PC-9 (cell line): ENCODE data around the gene ADAMTS7.

Experiments used
- CTCF ChIP-seq: fragments of 200-600 bp; sonication (generic); conservative IDR thresholded peaks from 2 replicates; pipeline ENCODE4 v1.6.1; 2017; ENCODE audit warnings: mixed run types, antibody characterized with exemption, mild to moderate bottlenecking, moderate library complexity
- EZH2 ChIP-seq: fragments of 200-600 bp; sonication (generic); IDR thresholded peaks from 2 replicates; pipeline ENCODE4 v1.8.0; 2017; ENCODE audit warnings: antibody characterized with exemption, low read depth

- TF ChIP-seq CTCF = peak; percentile 63
- no peak for TF ChIP-seq EZH2
Observed at GRCh38 chr15:78739996-78740903, 71.0 kb downstream of the ADAMTS7 start.
